ENCODE data around the gene PRR15.

GRCh38 chr7:29606830-29607229, 43.2 kb downstream of the PRR15 start:
- TF ChIP-seq, protein P1, sequence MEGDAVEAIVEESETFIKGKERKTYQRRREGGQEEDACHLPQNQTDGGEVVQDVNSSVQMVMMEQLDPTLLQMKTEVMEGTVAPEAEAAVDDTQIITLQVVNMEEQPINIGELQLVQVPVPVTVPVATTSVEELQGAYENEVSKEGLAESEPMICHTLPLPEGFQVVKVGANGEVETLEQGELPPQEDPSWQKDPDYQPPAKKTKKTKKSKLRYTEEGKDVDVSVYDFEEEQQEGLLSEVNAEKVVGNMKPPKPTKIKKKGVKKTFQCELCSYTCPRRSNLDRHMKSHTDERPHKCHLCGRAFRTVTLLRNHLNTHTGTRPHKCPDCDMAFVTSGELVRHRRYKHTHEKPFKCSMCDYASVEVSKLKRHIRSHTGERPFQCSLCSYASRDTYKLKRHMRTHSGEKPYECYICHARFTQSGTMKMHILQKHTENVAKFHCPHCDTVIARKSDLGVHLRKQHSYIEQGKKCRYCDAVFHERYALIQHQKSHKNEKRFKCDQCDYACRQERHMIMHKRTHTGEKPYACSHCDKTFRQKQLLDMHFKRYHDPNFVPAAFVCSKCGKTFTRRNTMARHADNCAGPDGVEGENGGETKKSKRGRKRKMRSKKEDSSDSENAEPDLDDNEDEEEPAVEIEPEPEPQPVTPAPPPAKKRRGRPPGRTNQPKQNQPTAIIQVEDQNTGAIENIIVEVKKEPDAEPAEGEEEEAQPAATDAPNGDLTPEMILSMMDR (IDR thresholded peaks at IDR 0.05), result no peak
- TF ChIP-seq POLR2A (IDR thresholded peaks at IDR 0.05), result no peak
- no peak for TF ChIP-seq POLR2AphosphoS5 (IDR thresholded peaks at IDR 0.05)

Data from breast epithelium (tissue), 3 donors.